K562 (cell line): ENCODE measurements around the gene MARCHF9. TPM values are rescaled to one million over a fixed set of nuclear protein-coding genes. Genes with fewer than 3 reads are reported as not detected.
A peak's percentile ranks its signal among the peaks of the same experiment; 100 is the strongest.

Experiments used
- ARID1B ChIP-seq: fragments of 450-650 bp; IDR thresholded peaks from 2 replicates; pipeline ENCODE4 v1.6.1; 2016; ENCODE audit warnings: antibody characterized with exemption, mild to moderate bottlenecking, inconsistent platforms
- CBFB ChIP-seq: sonication (generic); formaldehyde crosslinking; IDR thresholded peaks from 2 replicates; pipeline ENCODE4 v1.4.0; 2020; ENCODE audit warnings: mild to moderate bottlenecking, missing genetic modification reagents
- COPS2 ChIP-seq: fragments of 450-650 bp; conservative IDR thresholded peaks from 2 replicates; pipeline ENCODE4 v1.6.1; 2016; ENCODE audit warnings: mild to moderate bottlenecking, moderate library complexity
- EHMT2 ChIP-seq: fragments of 450-650 bp; IDR thresholded peaks from 2 replicates; pipeline ENCODE4 v1.6.1; 2018; ENCODE audit warnings: antibody characterized with exemption
- GABPB1 ChIP-seq: sonication (generic); formaldehyde crosslinking; IDR thresholded peaks from 2 replicates; pipeline ENCODE4 v1.8.0; 2022; ENCODE audit warnings: mild to moderate bottlenecking, missing genetic modification reagents
- GATAD2A ChIP-seq: fragments of 450-650 bp; IDR thresholded peaks from 2 replicates; pipeline ENCODE4 v1.6.1; 2017
- KDM1A ChIP-seq, 2 experiments: fragments of 450-650 bp; IDR thresholded peaks; 2 replicates each; pipeline ENCODE4 v1.6.1; 2016; ENCODE audit warnings: mild to moderate bottlenecking in 2 of 2
- KDM4B ChIP-seq, 2 experiments: fragments of 450-650 bp in 1 of 2; sonication (generic) in 1 of 2; IDR thresholded peaks; 2 replicates each; pipeline ENCODE4 v1.6.1; 2016 to 2017; ENCODE audit warnings: borderline replicate concordance in 2 of 2, antibody characterized with exemption in 1 of 2, low read depth in 1 of 2, mild to moderate bottlenecking in 1 of 2
- PHF20 ChIP-seq: fragments of 450-650 bp; IDR thresholded peaks from 2 replicates; pipeline ENCODE4 v1.6.1; 2018; ENCODE audit not compliant: partially characterized antibody
- POLR2G ChIP-seq: fragments of 200-400 bp; formaldehyde crosslinking; IDR thresholded peaks from 2 replicates; pipeline ENCODE4 v1.6.1; 2017; ENCODE audit warnings: low read depth, mild to moderate bottlenecking, antibody characterized with exemption, low read length, moderate library complexity
- RBM17 ChIP-seq: fragments of 200-400 bp; formaldehyde crosslinking; IDR thresholded peaks from 2 replicates; pipeline ENCODE4 v1.6.1; 2017; ENCODE audit warnings: low read depth, mild to moderate bottlenecking, low read length, borderline replicate concordance
- SPI1 ChIP-seq: IDR thresholded peaks from 2 replicates; pipeline ENCODE4 v1.6.1; 2011; ENCODE audit warnings: low read depth, low read length, control low read depth, borderline replicate concordance
- SRSF1 ChIP-seq: fragments of 200-400 bp; formaldehyde crosslinking; IDR thresholded peaks from 2 replicates; pipeline ENCODE4 v1.6.1; 2017; ENCODE audit warnings: mild to moderate bottlenecking, low read depth, low read length, moderate library complexity
- ZFPM2 ChIP-seq: fragments of 250-450 bp; sonication (Bioruptor Pico); IDR thresholded peaks from 2 replicates; pipeline ENCODE4 v1.5.1; 2022; ENCODE audit warnings: mild to moderate bottlenecking
- polyA plus RNA-seq, 8 experiments: library from polyadenylated mRNA; depleted of rRNA in 4 of 8; stranded (reverse) in 5 of 8; unstranded in 3 of 8; fragments of >200 nt; fragmentation: Nextera tagmentation in 2 of 8; fragmentation: Illumina TruSeq in 1 of 8; extraction: Ambion mirVana in 2 of 8; extraction: Trizol in 1 of 8; gene quantifications; 2 replicates each; pipeline versions ENCODE4 v1.2.1 to v1.2.3, GENCODE V29; 2011 to 2014; ENCODE audit warnings: inconsistent platforms in 1 of 8, missing spikeins in 1 of 8
- total RNA-seq, 7 experiments: library from RNA; depleted of rRNA in 6 of 7; stranded (reverse); fragments of >200 nt in 6 of 7; fragmentation: Illumina TruSeq in 2 of 7; extraction: Trizol in 2 of 7; gene quantifications; 2 replicates each; pipeline versions ENCODE4 v1.2.1 to v1.2.3, GENCODE V29; 2011 to 2021; ENCODE audit warnings: low replicate concordance in 1 of 7
- TF ChIP-seq, protein P1 (sequence below), 2 experiments: fragments of 450-650 bp; formaldehyde crosslinking in 1 of 2; IDR thresholded peaks; 2 replicates each; pipeline versions ENCODE4 v1.4.0 to v1.6.1; 2014 to 2020; ENCODE audit warnings: mild to moderate bottlenecking in 2 of 2, borderline replicate concordance in 1 of 2, low read depth in 1 of 2
- TF ChIP-seq, protein P2 (sequence below): IDR thresholded peaks from 2 replicates; pipeline ENCODE4 v1.6.1; 2016; ENCODE audit warnings: missing genetic modification characterization, missing compliant biosample characterization
- TF ChIP-seq, protein P3 (sequence below): sonication (generic); formaldehyde crosslinking; IDR thresholded peaks from 2 replicates; pipeline ENCODE4 v1.8.1; 2022; ENCODE audit warnings: missing genetic modification reagents

MARCHF9 gene
- total and polyA plus RNA-seq, 9 of the 15 experiments (the other 6 are each of a cell fraction or from before 2014, with no cell fraction given): 0.80 to 12.4 (median 6.2) TPM

- TF ChIP-seq, protein P1, sequence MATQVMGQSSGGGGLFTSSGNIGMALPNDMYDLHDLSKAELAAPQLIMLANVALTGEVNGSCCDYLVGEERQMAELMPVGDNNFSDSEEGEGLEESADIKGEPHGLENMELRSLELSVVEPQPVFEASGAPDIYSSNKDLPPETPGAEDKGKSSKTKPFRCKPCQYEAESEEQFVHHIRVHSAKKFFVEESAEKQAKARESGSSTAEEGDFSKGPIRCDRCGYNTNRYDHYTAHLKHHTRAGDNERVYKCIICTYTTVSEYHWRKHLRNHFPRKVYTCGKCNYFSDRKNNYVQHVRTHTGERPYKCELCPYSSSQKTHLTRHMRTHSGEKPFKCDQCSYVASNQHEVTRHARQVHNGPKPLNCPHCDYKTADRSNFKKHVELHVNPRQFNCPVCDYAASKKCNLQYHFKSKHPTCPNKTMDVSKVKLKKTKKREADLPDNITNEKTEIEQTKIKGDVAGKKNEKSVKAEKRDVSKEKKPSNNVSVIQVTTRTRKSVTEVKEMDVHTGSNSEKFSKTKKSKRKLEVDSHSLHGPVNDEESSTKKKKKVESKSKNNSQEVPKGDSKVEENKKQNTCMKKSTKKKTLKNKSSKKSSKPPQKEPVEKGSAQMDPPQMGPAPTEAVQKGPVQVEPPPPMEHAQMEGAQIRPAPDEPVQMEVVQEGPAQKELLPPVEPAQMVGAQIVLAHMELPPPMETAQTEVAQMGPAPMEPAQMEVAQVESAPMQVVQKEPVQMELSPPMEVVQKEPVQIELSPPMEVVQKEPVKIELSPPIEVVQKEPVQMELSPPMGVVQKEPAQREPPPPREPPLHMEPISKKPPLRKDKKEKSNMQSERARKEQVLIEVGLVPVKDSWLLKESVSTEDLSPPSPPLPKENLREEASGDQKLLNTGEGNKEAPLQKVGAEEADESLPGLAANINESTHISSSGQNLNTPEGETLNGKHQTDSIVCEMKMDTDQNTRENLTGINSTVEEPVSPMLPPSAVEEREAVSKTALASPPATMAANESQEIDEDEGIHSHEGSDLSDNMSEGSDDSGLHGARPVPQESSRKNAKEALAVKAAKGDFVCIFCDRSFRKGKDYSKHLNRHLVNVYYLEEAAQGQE (IDR thresholded peaks at IDR 0.05; ENCODE audit: borderline replicate concordance): peak; percentile 43; the same call in 1 of the 2 replicates
- TF ChIP-seq, protein P1 (CRISPR knock-in tag; IDR thresholded peaks at IDR 0.05; ENCODE audit: low read depth): no peak
- no peak for TF ChIP-seq EHMT2
- no peak for TF ChIP-seq PHF20
- TF ChIP-seq COPS2: no peak
- TF ChIP-seq KDM4B (IDR thresholded peaks at IDR 0.05; ENCODE audit: borderline replicate concordance in 2 of 2, low read depth in 1 of 2): peak in 1 of 2 experiments; percentile 52; a peak in 1 of 4 replicates
- no peak for TF ChIP-seq SRSF1
- TF ChIP-seq GABPB1 (CRISPR knock-in tag): no peak
- TF ChIP-seq RBM17: no peak
- no peak for TF ChIP-seq CBFB
- TF ChIP-seq KDM1A (IDR thresholded peaks at IDR 0.05): 0 out of 4 replicates have a peak, but pooled peaks of 1 of the 2 experiments have one; percentile 16
- no peak for TF ChIP-seq ZFPM2 (CRISPR knock-in tag)
- no peak for TF ChIP-seq GATAD2A
- no peak for TF ChIP-seq SPI1
- no peak for TF ChIP-seq ARID1B
- TF ChIP-seq POLR2G: no peak
- TF ChIP-seq, protein P2, sequence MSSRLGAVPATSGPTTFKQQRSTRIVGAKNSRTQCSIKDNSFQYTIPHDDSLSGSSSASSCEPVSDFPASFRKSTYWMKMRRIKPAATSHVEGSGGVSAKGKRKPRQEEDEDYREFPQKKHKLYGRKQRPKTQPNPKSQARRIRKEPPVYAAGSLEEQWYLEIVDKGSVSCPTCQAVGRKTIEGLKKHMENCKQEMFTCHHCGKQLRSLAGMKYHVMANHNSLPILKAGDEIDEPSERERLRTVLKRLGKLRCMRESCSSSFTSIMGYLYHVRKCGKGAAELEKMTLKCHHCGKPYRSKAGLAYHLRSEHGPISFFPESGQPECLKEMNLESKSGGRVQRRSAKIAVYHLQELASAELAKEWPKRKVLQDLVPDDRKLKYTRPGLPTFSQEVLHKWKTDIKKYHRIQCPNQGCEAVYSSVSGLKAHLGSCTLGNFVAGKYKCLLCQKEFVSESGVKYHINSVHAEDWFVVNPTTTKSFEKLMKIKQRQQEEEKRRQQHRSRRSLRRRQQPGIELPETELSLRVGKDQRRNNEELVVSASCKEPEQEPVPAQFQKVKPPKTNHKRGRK: no peak
- TF ChIP-seq, protein P3, sequence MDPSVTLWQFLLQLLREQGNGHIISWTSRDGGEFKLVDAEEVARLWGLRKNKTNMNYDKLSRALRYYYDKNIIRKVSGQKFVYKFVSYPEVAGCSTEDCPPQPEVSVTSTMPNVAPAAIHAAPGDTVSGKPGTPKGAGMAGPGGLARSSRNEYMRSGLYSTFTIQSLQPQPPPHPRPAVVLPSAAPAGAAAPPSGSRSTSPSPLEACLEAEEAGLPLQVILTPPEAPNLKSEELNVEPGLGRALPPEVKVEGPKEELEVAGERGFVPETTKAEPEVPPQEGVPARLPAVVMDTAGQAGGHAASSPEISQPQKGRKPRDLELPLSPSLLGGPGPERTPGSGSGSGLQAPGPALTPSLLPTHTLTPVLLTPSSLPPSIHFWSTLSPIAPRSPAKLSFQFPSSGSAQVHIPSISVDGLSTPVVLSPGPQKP (CRISPR knock-in tag): no peak
Measured at GRCh38 chr12:57756406-57757341, 1.8 kb downstream of the MARCHF9 start (continued).
